Germinal center (tissue), 1 donor: Measurements from ENCODE around the gene TMEM161B.
"Not testable (repeated sequence)": the region's sequence is repeated elsewhere in the genome, so short reads cannot be mapped to it uniquely, and the experiment has no call there.

Source experiments
- DNase-seq: peaks from one replicate; pipeline ENCODE4 v3.0.0; 2012; ENCODE audit warnings: mixed read lengths, low spot score

Gene TMEM161B

DNA sequence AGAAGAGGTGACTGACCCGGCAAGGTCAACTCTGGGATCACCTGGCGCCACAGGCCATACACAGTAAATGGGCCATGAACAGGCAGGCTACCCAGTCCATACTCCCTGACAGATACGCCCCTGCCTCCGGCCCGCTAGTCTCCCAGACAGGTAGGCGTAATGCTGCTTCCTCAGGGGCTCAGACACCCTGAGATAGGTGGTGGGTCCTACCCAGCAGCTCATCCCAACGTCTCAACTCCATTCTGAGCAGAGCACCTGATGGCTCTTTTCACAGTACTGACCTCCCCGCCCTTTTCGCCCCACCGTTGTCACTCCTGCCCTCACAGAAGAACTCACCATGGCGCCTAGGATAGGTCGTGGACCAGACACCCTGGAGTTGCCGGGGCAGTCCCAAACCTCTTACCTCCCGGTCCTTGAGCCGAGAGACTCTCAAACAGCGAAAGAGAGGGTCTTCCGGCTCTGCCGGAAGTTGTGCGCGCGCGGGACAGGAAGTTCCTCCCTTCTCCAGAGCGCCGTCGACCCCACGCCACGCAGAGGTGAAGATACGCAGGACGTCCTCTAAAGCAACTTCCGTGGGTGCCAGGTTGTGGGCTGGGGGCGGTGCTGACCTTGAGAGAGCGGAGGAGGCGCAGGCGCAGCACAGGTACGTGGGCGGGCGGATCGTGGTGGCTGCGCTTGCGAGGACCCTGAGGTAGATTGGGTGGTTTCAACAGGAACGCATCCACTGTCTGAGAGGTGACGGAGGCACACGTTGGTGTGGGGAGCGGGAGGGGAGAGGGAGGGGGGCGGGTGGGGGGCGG is at the start of gene TMEM161B:
TSS of gene TMEM161B (minus strand) at position 461 of the 800 bp plus-strand sequence. CDS start at position 339, 122 bp downstream.
- DNase-seq, result peak; percentile 91

DNA sequence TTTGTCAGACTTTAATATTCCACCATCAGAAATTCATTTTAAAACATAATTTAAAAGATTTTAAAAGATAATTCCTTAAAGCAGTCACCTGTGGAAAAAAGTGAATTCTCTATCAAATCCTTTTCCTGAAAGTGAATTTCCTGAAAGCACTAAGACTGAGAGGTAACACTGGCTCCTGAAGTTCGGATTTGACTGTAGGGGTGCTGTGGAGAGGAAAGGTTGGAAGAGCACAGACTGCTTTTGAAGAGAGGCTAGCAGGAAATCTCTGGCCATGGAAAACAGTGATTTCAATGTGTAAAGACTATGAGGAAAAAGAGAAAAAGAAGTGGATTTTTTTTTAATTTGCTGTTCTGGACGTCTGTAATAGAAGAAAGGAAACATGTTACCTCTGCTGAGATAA is 35.7 kb upstream of the TMEM161B start:
- DNase-seq, result no peak

GRCh38 chr5:88298425-88298824 is 29.8 kb upstream of the TMEM161B start:
- DNase-seq, result no peak

- DNase-seq, result no peak
Measured at GRCh38 chr5:88290801-88291200, 22.2 kb upstream of the TMEM161B start.

- DNase-seq, result no peak
Measured at GRCh38 chr5:88288528-88289197, 20.0 kb upstream of the TMEM161B start.

DNA sequence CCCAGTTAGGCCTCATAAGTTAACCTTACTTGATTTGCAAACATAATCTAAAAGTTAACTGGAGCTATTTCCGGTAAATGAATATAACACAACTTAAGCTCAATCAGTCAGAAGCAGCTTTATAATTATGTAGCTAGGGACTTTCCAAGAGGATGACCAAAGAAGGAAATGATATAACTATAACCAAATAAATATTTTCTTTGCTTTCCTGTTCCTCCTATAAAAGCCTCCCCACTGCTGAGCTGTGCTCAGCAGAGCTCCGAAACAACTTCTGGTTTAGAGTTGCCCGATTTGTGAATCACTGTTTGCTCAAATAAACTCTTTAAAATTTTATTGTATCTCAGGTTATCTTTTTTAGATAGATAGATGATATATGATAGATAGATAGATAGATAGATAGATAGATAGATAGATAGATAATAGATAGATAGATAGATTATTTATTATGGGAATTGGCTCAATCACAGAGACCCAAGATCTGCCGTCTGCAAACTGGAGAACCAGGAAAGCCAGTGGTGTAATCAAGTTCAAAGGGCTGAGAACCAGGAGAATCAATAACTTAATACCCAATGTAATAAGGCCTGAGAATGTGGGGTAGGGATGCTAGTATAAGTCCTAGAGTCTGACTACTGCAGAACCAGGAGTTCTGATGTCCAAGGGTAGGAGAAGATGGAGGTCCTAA is 19.3 kb upstream of the TMEM161B start:
- no peak for DNase-seq

- no peak for DNase-seq
Measured at GRCh38 chr5:88287302-88287701, 18.7 kb upstream of the TMEM161B start.

- DNase-seq, result no peak
Measured at GRCh38 chr5:88283690-88284089, 15.0 kb upstream of the TMEM161B start.

- no peak for DNase-seq
Measured at GRCh38 chr5:88281322-88281721, 12.7 kb upstream of the TMEM161B start.

DNA sequence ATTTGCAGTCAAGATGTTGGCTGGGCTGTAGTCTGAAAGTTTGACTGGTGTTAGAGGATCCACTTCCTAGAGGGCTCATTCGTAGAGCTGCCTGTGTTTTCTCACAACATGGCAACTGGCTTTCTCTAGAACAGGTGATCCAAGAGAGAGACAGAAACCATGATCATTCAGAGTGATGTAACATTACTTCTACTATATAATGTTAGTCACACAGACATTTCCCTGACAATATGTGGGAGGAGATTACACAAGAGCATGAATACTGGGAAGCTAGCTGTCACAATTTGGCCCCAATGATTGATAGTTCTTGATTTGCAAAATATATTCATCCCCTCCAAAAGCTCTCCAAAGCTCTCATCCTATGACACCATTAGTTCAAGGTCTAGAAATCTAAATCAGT is 10.9 kb upstream of the TMEM161B start:
- no peak for DNase-seq

GRCh38 chr5:88276378-88276777 is 7.7 kb upstream of the TMEM161B start:
- no peak for DNase-seq

DNA sequence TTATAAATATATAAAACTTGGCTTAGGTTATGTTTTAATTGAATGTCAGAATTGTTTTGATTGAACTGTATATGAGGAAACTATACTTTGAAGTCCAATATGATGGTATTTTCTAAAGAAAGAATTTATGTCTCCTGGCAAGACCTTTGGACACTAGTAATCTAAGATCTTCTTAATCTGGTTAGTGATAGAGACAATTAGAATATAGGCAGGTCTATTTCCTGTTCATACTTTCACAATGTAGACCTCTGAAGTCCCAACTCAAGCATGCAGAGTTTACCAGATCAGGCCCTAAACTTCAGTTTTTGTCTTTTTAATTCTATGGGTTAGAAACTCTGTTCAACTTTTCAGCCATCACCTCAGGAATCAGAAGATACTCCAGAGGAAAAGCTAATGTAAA is 6.9 kb upstream of the TMEM161B start:
- DNase-seq, result no peak

DNA sequence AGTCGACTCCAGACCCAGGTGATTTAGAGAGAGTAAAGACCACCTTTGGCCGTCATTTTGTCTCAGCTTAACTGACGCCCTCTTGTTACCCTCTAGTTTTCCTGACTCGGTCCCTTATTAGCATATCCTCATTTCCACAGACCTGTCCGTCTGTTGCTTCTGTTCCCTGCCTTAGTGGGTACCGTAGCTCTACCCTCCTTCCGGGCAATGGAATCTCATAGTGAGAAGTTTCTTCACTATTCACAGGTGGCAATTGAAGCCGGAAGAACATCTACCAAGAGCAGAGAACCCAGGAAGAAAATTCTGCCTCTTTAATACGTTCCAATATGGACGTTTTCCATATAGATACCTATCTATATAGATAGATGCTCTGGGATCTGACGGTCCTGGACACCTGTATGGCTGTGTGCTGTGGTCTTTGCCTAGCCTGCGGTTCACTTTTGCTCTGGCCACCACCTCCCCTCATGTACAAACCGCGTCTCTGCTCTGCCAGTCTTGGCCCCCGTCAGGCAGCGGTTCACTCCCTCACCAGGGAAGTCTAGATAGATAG is 652 bp upstream of the TMEM161B start:
- peak; percentile 16 for DNase-seq

DNA sequence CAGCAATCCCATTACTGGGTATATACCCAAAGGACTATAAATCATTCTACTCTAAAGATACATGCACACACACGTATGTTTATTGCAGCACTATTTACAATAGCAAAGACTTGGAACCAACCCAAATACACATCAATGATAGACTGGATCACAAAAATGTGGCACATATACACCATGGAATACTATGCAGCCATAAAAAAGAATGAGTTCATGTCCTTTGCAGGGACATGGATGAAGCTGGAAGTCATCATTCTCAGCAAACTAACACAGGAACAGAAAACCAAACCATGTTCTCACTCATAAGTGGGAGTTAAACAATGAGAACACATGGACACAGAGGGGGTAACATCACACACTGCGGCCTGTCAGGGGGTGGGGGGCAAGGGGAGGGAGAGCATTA is 4.1 kb downstream of the TMEM161B start:
- not testable (repeated sequence) for DNase-seq

DNA sequence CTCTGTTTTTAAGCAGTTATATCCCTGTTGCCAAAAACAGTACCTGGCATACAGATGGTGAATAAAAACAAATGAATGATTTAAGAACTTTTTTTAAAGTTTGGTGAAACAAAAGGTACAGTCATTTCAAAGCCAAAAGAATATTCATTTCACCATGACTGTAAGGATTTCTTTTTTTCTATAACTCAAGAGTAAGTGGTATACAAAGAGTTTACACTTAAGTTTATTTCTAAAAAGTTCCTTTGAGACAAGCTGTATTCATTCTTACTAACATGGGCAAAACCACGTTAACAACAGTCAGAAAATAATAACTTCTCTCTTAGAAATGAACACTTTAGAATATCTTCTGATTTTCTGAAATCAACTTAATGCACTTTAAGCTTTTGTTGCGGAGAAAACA is 5.3 kb downstream of the TMEM161B start:
- DNase-seq, result no peak

DNA sequence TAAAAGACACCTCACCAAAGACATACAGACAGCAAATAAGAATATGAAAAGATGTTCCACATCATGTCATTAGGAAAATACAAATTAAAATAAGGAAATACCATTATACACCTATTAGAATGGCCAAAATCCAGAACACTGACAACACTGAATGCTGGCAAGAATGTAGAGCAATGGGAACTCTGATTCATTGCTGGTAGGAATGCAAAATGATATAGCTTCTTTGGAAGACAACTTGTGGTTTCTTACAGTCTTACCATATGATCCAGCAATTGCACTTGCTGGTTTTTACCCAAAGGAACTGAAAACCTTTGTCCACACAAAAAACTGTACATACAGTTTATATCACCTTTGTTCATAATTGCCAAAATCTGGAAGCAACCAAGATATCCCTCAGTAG is 6.5 kb downstream of the TMEM161B start:
- no peak for DNase-seq

DNA sequence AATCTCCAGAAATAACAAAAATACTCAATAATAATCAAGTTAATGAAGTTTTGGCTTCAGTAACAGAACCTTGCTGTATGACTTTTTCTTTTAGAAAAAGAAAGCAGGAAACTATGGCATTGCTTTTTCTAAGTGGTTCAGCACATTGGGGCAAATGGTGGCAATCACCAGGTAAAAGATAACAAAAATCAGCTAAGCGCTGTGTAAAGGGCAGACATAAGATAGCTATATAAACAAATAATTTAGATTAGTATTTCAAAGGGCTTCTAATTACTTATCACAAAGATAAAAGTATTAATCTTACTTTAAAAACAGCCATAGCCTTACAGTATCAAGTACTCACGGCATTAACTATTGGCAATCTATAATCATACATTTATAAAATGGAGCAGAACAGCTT is 10.0 kb downstream of the TMEM161B start:
- no peak for DNase-seq

DNA sequence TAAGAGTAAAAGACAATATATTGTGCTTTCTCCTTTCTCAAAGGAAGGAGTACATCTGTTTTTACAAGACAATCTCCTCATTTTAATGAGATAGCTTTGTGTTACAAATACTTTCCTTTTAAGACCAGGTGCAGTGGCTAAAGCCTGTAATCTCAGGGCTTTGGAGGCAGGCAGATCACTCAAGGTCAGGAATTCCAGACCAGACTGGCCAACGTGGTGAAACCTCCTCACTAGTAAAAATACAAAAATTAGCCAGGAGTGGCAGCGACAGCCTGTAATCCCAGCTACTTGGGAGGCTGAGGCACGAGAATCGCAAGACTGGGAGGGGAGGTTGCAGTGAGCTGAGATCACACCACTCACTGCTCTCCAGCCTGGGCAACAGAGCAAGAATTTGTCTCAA is 11.8 kb downstream of the TMEM161B start:
- DNase-seq, result no peak

DNA sequence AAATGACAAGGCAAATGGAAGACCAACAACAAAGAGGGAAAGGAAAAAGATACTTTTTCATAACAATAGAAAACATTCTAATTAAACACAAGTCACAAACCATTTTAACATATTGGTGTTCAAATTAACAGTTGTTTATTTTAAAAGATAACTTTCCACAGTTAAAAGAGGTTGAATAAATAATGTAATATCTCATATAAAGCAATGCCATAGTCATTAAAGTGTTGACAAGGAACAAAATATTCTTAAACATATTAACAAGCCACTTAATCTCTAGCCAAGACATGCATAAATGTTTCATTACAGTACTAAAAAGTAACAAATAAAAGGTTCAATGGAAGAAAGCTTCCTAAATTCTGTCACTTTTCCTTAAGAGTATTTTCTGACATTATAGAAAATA is 12.6 kb downstream of the TMEM161B start:
- DNase-seq, result no peak

DNA sequence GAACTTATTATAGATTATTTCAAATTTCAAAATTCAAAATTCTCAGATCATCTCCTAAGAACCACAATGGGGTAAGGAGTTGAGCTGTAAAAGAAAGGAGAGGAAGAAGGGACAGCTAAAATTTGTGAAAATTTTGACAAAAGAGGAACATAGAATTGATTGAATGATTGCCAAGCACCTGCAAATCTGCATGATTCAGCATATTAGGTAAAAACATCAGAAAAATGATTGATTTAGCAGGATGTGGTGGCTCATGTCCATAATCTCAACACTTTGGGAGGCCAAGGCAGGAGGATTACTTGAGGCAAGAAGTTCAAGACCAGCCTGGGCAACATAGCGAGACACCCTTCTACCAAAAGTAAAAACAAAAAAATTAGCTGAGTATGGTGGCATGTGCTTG is 14.3 kb downstream of the TMEM161B start:
- DNase-seq, result no peak

GRCh38 chr5:88251048-88251711 is 17.5 kb downstream of the TMEM161B start:
- DNase-seq, result no peak

DNA sequence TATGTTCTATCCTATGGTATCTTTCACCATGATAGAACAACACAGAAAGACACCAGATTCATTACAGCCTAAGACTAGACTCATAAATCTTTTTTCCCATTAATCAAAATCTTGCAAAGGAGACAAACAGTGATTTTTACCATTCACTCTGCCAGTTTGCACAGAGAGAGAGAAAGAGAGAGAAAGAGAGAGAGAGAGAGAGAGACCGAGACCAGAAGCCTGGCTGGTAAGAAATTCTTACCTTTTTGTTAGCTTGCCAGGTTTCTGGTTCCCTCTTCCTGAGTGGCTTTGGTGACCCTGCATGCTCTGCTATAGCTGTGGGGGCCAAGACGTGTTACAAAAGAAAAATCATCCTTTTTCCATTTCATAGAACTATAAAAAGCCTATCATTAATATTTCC is 18.6 kb downstream of the TMEM161B start:
- no peak for DNase-seq
